Measurements from ENCODE around the gene NIPBL. TPM values are rescaled to one million over a fixed set of nuclear protein-coding genes. Genes with fewer than 3 reads are reported as not detected.
A peak's percentile ranks its signal among the peaks of the same experiment; 100 is the strongest.

Gene NIPBL
- total and polyA plus RNA-seq, 10 of the 15 experiments (the other 5 are each of a cell fraction or from before 2014, with no cell fraction given) = 10.4 to 50.4 (median 20.2) TPM

GRCh38 chr5:36876299-36876964 lies at the start of gene NIPBL (continued):
- TF ChIP-seq TBL1XR1 (IDR thresholded peaks at IDR 0.05; ENCODE audit: low read depth, low read length) (no peak), MTA3 (IDR thresholded peaks at IDR 0.05; ENCODE audit: borderline replicate concordance, low read length) (no peak), EED (IDR thresholded peaks at IDR 0.05; ENCODE audit: low read depth) (no peak; the same call in 1 of the 2 replicates), ZBTB11 (CRISPR knock-in tag; IDR thresholded peaks at IDR 0.05) (peak; percentile 82), CREB1 (IDR thresholded peaks at IDR 0.05; ENCODE audit: low read depth) (peak; percentile 74; the same call in 1 of the 2 replicates), MEF2A (IDR thresholded peaks at IDR 0.05; ENCODE audit: insufficient read depth, low read depth, low read length) (no peak), CBFB (IDR thresholded peaks at IDR 0.05; ENCODE audit: low read depth) (no peak), CEBPB (IDR thresholded peaks at IDR 0.05; ENCODE audit: borderline replicate concordance in 1 of 2, low read depth in 2 of 2, low read length in 2 of 2) (no peak), RB1 (IDR thresholded peaks at IDR 0.05; ENCODE audit: borderline replicate concordance) (peak; percentile 33; the same call in 1 of the 2 replicates), SIN3A (IDR thresholded peaks at IDR 0.05; ENCODE audit: low read depth, low read length) (0 out of 2 replicates have a peak, but pooled peaks have one; percentile 32), ATF7 (IDR thresholded peaks at IDR 0.05; ENCODE audit: low read depth) (no peak), SREBF2 (IDR thresholded peaks at IDR 0.05; ENCODE audit: low read length) (no peak), KDM1A (IDR thresholded peaks at IDR 0.05; ENCODE audit: borderline replicate concordance) (no peak), ZNF24 (IDR thresholded peaks at IDR 0.05) (0 out of 2 replicates have a peak, but pooled peaks have one; percentile 66), NR2F1 (conservative IDR thresholded peaks at IDR 0.05) (peak; percentile 31; the same call in 1 of the 2 replicates), ATF3 (IDR thresholded peaks at IDR 0.05; ENCODE audit: borderline replicate concordance, extremely low read depth, low read depth, low read length) (no peak), ZBTB33 (IDR thresholded peaks at IDR 0.05) (no peak), MAX (IDR thresholded peaks at IDR 0.05; ENCODE audit: low read depth, low read length) (peak; percentile 51; the same call in 1 of the 2 replicates), SREBF1 (IDR thresholded peaks at IDR 0.05; ENCODE audit: low read length) (no peak), ETV6 (conservative IDR thresholded peaks at IDR 0.05 in 1 of 2, IDR thresholded peaks at IDR 0.05 in 1 of 2; ENCODE audit: borderline replicate concordance in 1 of 2, low read depth in 1 of 2) (peak in 1 of 2 experiments; percentile 85; a peak in 2 of 4 replicates), MLLT1 (IDR thresholded peaks at IDR 0.05) (no peak), RBBP5 (conservative IDR thresholded peaks at IDR 0.05) (no peak), HDGF (IDR thresholded peaks at IDR 0.05) (0 out of 2 replicates have a peak, but pooled peaks have one; percentile 4)
